Stimulated activated naive CD4-positive, alpha-beta T cell (primary cell): ENCODE results near the gene POM121C.
"Not testable (repeated sequence)": the region's sequence is repeated elsewhere in the genome, so short reads cannot be mapped to it uniquely, and the experiment has no call there.

ENCODE experiments used
- DNase-seq, 6 experiments: peaks; one replicate each; lab custom pipeline; 2025; lab: John Stamatoyannopoulos, UW

POM121C gene

GRCh38 chr7:75485979-75486643 is at the start of gene POM121C:
POM121C (minus strand) TSS chr7:75486299; CDS start chr7:75441496, 44,803 bp downstream.
- peak; percentile 67 to 83 (median 76) for DNase-seq

DNA sequence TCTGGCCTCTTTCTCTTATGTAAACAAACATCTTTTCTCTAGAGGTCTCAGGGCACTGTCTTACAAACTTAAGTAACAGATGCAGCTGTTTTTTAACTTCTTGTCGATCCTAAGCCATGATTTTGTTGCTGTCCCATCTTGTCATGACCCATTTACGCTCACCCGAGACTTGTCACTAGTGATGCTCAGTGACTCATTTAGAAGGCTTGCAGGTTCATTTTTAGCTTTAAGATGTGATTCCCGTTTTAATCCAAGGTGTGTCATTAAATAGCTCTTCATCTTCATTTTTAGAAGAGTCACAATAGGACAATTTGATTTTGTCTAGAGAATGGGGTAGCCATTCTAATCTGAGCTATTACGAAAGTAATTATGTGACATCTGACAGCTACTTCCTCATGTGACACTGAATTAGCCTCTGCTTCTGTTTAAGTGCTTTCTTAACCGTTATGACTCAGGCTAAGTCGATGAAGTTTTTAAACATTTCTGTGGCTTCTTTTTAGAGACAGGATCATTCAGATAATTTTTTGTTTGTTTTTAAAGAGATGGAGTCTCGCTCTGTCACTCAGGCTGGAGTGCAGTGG is 48.7 kb upstream of the POM121C start:
- no peak for DNase-seq

- DNase-seq = no peak
Measured at GRCh38 chr7:75533926-75534325, 47.8 kb upstream of the POM121C start.

- no peak for DNase-seq
Measured at GRCh38 chr7:75532639-75533038, 46.5 kb upstream of the POM121C start.

DNA sequence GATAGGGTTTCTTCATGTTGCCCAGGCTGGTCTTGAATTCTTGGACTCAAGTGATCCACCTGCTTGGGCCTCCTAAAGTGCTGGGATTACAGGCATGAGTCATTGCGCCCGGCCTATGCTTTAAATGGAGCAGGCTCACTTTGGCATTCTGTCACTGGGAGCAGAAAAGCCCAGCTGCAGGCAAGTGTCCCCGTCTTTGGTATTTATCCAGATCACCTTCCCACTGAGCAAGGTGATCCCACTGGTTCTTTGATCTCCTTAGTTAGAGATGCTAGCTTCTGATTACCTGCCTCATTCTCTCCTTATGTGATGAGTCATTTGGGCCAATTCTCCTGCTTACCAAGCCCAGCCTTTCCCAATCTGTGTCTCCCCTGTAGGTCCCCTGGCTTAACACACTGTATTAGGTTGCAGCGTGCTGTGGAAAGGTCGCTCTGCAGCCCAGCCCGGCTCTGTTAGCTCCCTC is 45.3 kb upstream of the POM121C start:
- no peak for DNase-seq

DNA sequence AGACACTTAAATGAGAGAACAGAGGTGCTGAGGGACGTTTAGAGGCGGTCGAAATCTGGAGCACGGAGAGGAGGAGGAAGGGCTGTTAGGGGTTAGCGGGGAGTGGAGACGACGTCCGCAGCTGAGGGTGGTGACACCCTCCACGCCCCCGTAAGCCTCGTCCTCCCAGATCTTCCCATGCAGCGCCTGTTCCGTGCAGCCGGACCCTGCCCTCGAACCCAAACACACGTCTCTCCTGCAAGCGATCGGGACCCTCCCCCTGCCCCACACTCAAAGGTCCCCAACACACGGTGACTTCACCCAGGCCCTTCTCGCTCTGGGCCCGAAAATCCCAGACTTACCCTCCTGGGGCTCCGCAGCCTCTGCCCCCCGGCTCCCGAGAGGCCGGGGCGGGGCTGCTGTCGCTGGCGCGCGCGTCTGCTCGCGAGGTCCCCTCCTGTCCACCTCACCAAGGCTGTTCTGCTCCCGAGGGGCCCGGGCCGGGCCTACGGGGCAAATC is 41.2 kb upstream of the POM121C start:
- DNase-seq = peak in 1 of 6 experiments; percentile 1

- DNase-seq = not testable (repeated sequence)
Measured at GRCh38 chr7:75521727-75522126, 35.6 kb upstream of the POM121C start.

- DNase-seq = not testable (repeated sequence)
Measured at GRCh38 chr7:75518842-75519241, 32.7 kb upstream of the POM121C start.

- DNase-seq = not testable (repeated sequence)
Measured at GRCh38 chr7:75509033-75509432, 22.9 kb upstream of the POM121C start.

DNA sequence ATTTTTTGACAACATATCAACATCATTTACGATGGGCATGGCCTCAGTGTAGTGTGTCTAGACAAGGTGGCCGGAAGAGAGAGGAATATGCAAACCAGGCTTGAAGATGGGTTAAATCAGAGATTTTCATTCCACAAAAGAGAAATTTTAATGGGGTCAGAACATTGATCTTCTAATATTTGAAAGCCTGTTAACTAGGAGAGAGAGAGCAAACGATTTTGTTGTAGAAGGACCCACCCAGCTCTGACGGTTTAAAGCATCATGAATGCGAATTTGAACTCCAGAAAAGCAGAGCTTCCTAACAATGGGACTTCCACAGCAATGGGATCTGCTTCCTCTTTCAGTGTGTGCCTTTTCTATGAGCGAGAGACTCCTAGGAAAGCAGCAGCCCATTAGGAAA is 5.9 kb upstream of the POM121C start, which contains the start of gene SPDYE5:
Gene SPDYE5 (plus strand): TSS at position 301 of the 400 bp plus-strand sequence. CDS start 1,728 bp downstream, outside the sequence.
- DNase-seq = not testable (repeated sequence)

- peak in 1 of 6 experiments; percentile 35 for DNase-seq
Measured at GRCh38 chr7:75485355-75485978, 632 bp downstream of the POM121C start.

GRCh38 chr7:75480313-75480712 is 5.8 kb downstream of the POM121C start:
- DNase-seq = not testable (repeated sequence)

GRCh38 chr7:75477457-75477856 is 8.6 kb downstream of the POM121C start:
- DNase-seq = not testable (repeated sequence)

GRCh38 chr7:75470166-75470565 is 15.9 kb downstream of the POM121C start:
- DNase-seq = not testable (repeated sequence)

DNA sequence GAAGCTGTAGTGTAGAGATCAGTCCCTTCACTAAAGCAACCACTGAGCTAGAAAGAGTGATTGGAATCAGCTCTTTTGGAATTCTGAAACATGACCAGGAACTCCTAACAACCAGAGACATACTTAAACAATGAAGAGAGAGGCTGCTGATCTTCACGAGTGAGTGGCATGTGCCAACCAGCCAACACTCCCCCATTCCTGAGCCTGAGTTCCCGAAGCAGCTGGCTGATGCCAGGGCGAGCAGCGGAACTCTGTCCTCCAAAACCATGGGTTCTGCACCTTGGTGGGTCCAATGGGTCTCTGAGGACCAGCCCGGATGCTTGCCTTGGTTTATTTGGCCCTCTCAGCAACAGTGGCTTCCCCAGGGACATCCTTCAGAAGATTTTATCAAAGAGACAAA is 25.6 kb downstream of the POM121C start:
- DNase-seq = not testable (repeated sequence)

DNA sequence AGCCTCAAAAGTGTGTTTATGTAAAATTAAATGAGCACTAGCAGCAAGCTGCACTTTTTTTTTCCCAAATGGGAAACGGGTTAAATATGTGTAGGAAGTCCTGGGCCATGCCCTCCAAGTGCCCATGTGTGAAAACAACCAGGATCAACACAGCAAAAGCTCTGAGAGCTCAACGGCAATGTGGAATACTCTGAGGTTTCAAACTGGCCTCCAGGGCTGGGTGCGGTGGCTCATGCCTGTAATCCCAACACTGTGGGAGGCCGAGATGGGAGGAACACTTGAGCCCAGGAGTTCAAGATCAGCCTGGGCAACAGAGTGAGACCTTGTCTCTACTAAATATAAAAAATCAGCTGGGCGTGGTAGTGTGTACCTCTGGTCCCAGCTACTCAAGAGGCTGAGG is 28.1 kb downstream of the POM121C start:
- not testable (repeated sequence) for DNase-seq

DNA sequence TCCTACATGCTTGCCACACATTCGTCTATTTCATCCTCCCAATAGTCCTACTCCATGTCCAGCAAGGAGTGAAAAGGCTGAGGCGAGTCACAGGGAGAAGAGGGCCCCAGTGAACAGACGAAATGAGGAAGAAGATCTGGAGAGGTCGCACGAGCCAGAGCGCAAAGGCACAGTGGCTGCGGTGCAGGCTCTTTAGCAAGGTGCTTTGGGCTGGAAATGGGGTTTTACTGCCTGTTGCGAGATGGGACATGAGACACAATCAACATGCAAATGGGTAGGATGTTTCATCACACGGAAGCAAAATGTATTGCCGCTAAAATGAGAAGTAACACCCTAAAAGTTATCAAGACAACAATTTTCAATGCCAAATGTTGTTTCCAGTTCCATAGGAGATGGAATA is 29.7 kb downstream of the POM121C start:
- DNase-seq = not testable (repeated sequence)

- DNase-seq = peak in 2 of 6 experiments; percentile 20 to 48
Measured at GRCh38 chr7:75452494-75452955, 33.6 kb downstream of the POM121C start.

- DNase-seq = not testable (repeated sequence)
Measured at GRCh38 chr7:75449946-75450345, 36.2 kb downstream of the POM121C start.

DNA sequence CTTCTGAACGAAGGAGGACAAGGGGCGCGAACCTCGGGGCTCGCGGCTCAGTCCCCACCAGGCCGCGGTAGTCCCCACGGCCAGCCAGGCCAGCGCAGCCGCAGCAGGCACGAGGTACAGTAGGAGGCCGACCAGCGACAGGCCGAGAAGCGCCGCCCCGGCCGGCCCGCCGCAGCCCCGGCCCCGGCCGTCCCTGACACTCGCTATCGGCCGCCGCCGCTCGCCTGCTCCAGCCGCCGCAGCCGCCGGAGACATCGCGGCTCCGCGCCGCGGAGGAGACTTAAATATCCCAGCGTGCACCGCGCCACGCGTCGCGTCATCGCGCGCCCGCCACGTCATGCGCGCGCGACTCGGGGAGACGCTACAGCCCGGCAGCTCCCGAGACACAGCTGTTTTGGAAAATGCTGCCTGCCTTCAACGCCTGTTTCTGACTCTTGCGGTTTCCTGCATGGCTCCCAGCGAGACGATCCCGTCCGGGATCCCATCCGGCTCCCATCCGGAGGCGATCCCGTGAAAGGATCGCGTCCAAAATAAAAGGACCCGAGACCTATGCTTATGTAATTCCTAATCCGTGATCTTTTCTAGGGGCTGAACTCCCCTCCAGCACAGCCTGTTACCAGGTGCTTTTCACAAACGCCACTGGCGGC is 43.5 kb downstream of the POM121C start:
- DNase-seq = peak; percentile 6 to 69 (median 56)

GRCh38 chr7:75442101-75442464 is 44.0 kb downstream of the POM121C start:
- peak in 1 of 6 experiments; percentile 7 for DNase-seq

DNA sequence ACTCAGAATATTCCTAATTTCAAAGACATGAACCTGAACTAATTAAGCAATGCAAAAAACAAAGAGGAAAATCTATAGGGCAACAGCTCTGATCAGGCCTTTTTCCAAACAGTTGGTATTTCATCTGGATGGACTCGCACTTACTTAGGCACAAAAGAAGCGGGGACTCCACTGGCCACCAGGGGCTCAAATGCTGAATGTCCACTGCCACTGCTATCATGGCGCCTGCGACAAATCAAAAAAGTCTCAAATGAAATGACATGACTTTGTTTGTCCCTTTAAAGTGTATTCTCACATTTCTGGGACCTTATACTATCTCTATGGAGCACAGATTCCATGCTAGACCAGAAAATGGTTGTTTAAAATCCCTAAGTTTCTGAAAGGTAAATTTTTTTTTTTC is 47.1 kb downstream of the POM121C start:
- not testable (repeated sequence) for DNase-seq
